Neural cell (in vitro differentiated cells): ENCODE measurements around the gene TCF15. TPM values are rescaled to one million over a fixed set of nuclear protein-coding genes. Genes with fewer than 3 reads are reported as not detected.

Experiments
- H2AFZ ChIP-seq: fragments of 200-600, 300-800 bp; sonication (generic), shearing (Covaris generic); 2 replicates; pipeline ENCODE4 v1.6.0; 2014; ENCODE audit warnings: low read depth, mild to moderate bottlenecking, antibody characterized with exemption, low read length, moderate library complexity
- H3F3A ChIP-seq: fragments of 200-600 bp; shearing (Covaris generic); 2 replicates; pipeline ENCODE4 v1.6.1; 2016; ENCODE audit warnings: mild to moderate bottlenecking, moderate library complexity, mixed read lengths, antibody characterized with exemption, low read length; ENCODE audit not compliant: insufficient read depth, poor library complexity, severe bottlenecking
- H3K27ac ChIP-seq: fragments of 200-600, 300-800 bp; sonication (generic), shearing (Covaris generic); 2 replicates; pipeline ENCODE4 v1.5.1; 2014; ENCODE audit warnings: mild to moderate bottlenecking, low read length, moderate library complexity
- H3K27me3 ChIP-seq: fragments of 300-800, 200-600 bp; sonication (generic), shearing (Covaris generic); 2 replicates; pipeline ENCODE4 v1.6.0; 2014; ENCODE audit warnings: mild to moderate bottlenecking, low read depth, low read length, moderate library complexity; ENCODE audit not compliant: insufficient read depth
- H3K36me3 ChIP-seq: fragments of 300-800, 200-600 bp; sonication (generic), shearing (Covaris generic); 2 replicates; pipeline ENCODE4 v1.5.1; 2014; ENCODE audit warnings: mild to moderate bottlenecking, antibody characterized with exemption, low read length, moderate library complexity; ENCODE audit not compliant: insufficient read depth
- H3K4me2 ChIP-seq: fragments of 300-800, 200-600 bp; sonication (generic), shearing (Covaris generic); 2 replicates; pipeline ENCODE4 v1.6.0; 2014; ENCODE audit warnings: mild to moderate bottlenecking, low read length
- H3K4me3 ChIP-seq: fragments of 300-800, 200-600 bp; sonication (generic), shearing (Covaris generic); 2 replicates; pipeline ENCODE4 v1.5.1; 2014; ENCODE audit warnings: mild to moderate bottlenecking, low read length, moderate library complexity
- H3K79me2 ChIP-seq: fragments of 200-600 bp; shearing (Covaris generic); replicated peaks from 2 replicates; pipeline ENCODE4 v1.6.0; 2014; ENCODE audit warnings: mild to moderate bottlenecking, low read length, moderate library complexity; ENCODE audit not compliant: insufficient read depth
- H3K9ac ChIP-seq: fragments of 300-800, 200-600 bp; sonication (generic), shearing (Covaris generic); 2 replicates; pipeline ENCODE4 v1.6.1; 2016; ENCODE audit warnings: mild to moderate bottlenecking, low read length, mixed read lengths
- H3K9me2 ChIP-seq: fragments of 200-600 bp; shearing (Covaris generic); 2 replicates; pipeline ENCODE4 v1.6.1; 2016; ENCODE audit warnings: mild to moderate bottlenecking, low read length, mixed read lengths; ENCODE audit not compliant: insufficient read depth
- H3K9me3 ChIP-seq: fragments of 200-600, 300-800 bp; sonication (generic), shearing (Covaris generic); 2 replicates; pipeline ENCODE4 v1.6.1; 2016; ENCODE audit warnings: mild to moderate bottlenecking, mixed run types, low read length, moderate library complexity, mixed read lengths
- H4K20me1 ChIP-seq: fragments of 200-600 bp; shearing (Covaris generic); 2 replicates; pipeline ENCODE4 v1.6.1; 2016; ENCODE audit warnings: mild to moderate bottlenecking, mixed run types; ENCODE audit not compliant: insufficient read depth
- EP300 ChIP-seq: fragments of 450-650 bp; conservative IDR thresholded peaks from 2 replicates; pipeline ENCODE4 v1.6.1; 2014; ENCODE audit warnings: antibody characterized with exemption, mild to moderate bottlenecking, moderate library complexity; ENCODE audit not compliant: poor library complexity, severe bottlenecking
- EZH2 ChIP-seq: fragments of 200-600, 300-800 bp; shearing (Covaris generic), sonication (generic); IDR thresholded peaks from 2 replicates; pipeline ENCODE4 v1.6.1; 2014; ENCODE audit warnings: antibody characterized with exemption, low read length, borderline replicate concordance, mild to moderate bottlenecking; ENCODE audit not compliant: insufficient read depth, poor library complexity, severe bottlenecking
- MXI1 ChIP-seq: fragments of 450-650 bp; conservative IDR thresholded peaks from 2 replicates; pipeline ENCODE4 v1.6.1; 2014; ENCODE audit warnings: antibody characterized with exemption, mild to moderate bottlenecking; ENCODE audit not compliant: poor library complexity, severe bottlenecking
- POLR2AphosphoS5 ChIP-seq: IDR thresholded peaks from 2 replicates; pipeline ENCODE4 v1.6.1; 2012
- RAD21 ChIP-seq: fragments of 450-650 bp; conservative IDR thresholded peaks from 2 replicates; pipeline ENCODE4 v1.6.1; 2014; ENCODE audit warnings: antibody characterized with exemption, mild to moderate bottlenecking, moderate library complexity
- REST ChIP-seq: IDR thresholded peaks from 2 replicates; pipeline ENCODE4 v1.6.1; 2012; ENCODE audit warnings: borderline replicate concordance
- SMC3 ChIP-seq: fragments of 450-650 bp; conservative IDR thresholded peaks from 2 replicates; pipeline ENCODE4 v1.6.1; 2014; ENCODE audit warnings: antibody characterized with exemption, mild to moderate bottlenecking, moderate library complexity; ENCODE audit not compliant: poor library complexity
- TAF1 ChIP-seq: IDR thresholded peaks from 2 replicates; pipeline ENCODE4 v1.6.1; 2012; ENCODE audit warnings: low read depth
- polyA plus RNA-seq: library from polyadenylated mRNA; depleted of rRNA; stranded (reverse); fragments of >200 nt; gene quantifications from 2 replicates; pipeline ENCODE4 v1.2.3, GENCODE V29; 2014
- TF ChIP-seq, protein P1 (sequence below): fragments of 450-650 bp; IDR thresholded peaks from 2 replicates; pipeline ENCODE4 v1.5.1; 2014; ENCODE audit warnings: antibody characterized with exemption, mild to moderate bottlenecking, moderate library complexity; ENCODE audit not compliant: poor library complexity, severe bottlenecking

TCF15 gene
- polyA plus RNA-seq, 1 donor from 2014 or later, result not detected

GRCh38 chr20:597560-597959, 12.5 kb downstream of the TCF15 start:
- H3K79me2 ChIP-seq, result no peaks in the 10 kb centered on the region
- no peak overlapping the region for H2AFZ ChIP-seq
- no peaks in the 10 kb centered on the region for H3K27me3 ChIP-seq
- H3F3A ChIP-seq, result no peaks in the 10 kb centered on the region
- no peaks in the 10 kb centered on the region for H3K9me2 ChIP-seq
- H3K27ac ChIP-seq, result no peak overlapping the region
- H3K4me2 ChIP-seq, result no peak overlapping the region
- no peak overlapping the region for H3K4me3 ChIP-seq
- no peaks in the 10 kb centered on the region for H3K36me3 ChIP-seq
- no peaks in the 10 kb centered on the region for H4K20me1 ChIP-seq
- no peak overlapping the region for H3K9ac ChIP-seq
- no peaks in the 10 kb centered on the region for H3K9me3 ChIP-seq
- TF ChIP-seq SMC3 (no peak), EZH2 (no peak), TAF1 (no peak), REST (no peak), EP300 (no peak), MXI1 (no peak), POLR2AphosphoS5 (no peak), RAD21 (no peak)
- TF ChIP-seq, protein P1, sequence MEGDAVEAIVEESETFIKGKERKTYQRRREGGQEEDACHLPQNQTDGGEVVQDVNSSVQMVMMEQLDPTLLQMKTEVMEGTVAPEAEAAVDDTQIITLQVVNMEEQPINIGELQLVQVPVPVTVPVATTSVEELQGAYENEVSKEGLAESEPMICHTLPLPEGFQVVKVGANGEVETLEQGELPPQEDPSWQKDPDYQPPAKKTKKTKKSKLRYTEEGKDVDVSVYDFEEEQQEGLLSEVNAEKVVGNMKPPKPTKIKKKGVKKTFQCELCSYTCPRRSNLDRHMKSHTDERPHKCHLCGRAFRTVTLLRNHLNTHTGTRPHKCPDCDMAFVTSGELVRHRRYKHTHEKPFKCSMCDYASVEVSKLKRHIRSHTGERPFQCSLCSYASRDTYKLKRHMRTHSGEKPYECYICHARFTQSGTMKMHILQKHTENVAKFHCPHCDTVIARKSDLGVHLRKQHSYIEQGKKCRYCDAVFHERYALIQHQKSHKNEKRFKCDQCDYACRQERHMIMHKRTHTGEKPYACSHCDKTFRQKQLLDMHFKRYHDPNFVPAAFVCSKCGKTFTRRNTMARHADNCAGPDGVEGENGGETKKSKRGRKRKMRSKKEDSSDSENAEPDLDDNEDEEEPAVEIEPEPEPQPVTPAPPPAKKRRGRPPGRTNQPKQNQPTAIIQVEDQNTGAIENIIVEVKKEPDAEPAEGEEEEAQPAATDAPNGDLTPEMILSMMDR, result no peak

DNA sequence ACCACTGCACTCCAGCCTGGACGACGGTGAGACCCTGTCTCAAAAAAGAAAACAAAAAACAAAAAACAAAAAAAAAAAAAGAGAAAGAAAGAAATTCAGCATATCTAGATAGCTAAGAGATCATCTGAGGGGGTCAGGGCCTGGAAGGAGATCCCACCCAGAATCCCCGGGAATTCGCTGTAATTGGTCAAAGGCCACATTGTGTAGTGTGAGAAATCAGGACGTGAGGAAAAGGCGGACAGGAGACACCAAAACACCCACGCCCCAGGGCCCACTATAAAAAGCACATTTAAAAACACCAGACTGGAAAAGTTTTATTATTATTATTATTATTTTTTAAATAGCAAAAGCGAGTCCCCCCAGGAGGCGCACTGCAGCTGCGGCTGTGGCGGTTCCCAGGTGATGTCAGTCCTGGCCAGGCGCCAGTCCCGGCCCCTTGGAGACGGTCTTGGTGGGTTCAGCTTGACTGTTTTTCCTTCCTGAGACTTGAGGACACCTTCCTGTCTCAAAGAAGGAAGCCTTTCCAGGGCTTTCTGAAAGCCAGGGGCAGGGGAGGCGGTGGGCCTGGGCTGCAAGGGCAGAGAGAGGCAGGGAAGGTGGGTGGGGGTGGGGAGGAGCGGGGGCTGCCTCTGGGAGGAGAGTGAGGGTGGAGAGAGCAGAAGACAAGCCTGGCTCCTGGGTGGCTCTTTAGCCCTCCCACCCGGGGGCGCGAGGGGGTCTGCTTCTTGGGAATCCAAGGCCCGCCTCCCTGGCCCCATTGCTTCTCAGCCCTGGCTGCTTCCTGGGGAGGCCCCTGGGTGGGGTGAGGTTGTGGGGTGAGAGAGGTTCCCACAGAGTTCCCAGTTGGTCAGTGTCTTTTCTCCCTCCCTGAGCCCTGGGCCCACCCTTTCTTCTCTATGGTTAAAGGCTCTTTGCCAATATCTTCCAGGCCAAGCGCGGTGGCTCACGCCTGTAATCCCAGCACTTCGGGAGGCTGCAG, 14.5 kb downstream of the TCF15 start:
- H3K79me2 ChIP-seq, result no peaks in the 10 kb centered on the region
- no peaks in the 10 kb centered on the region for H3K27me3 ChIP-seq
- TF ChIP-seq SMC3, result no peak
- no peak for TF ChIP-seq REST
- no peak for TF ChIP-seq EP300
- no peak for TF ChIP-seq RAD21
- TF ChIP-seq EZH2, result no peak
- TF ChIP-seq POLR2AphosphoS5, result no peak
- TF ChIP-seq, protein P1, result no peak
- TF ChIP-seq TAF1, result no peak
- no peak for TF ChIP-seq MXI1
- no peak overlapping the region for H3K4me2 ChIP-seq
- no peak overlapping the region for H3K4me3 ChIP-seq
- H3K36me3 ChIP-seq, result no peaks in the 10 kb centered on the region
- no peaks in the 10 kb centered on the region for H3K9me3 ChIP-seq
- no peaks in the 10 kb centered on the region for H3F3A ChIP-seq
- H3K27ac ChIP-seq, result no peak overlapping the region
- no peaks in the 10 kb centered on the region for H3K9me2 ChIP-seq
- H2AFZ ChIP-seq, result no peak overlapping the region
- H3K9ac ChIP-seq, result no peak overlapping the region
- H4K20me1 ChIP-seq, result no peaks in the 10 kb centered on the region
